Stimulated activated naive CD8-positive, alpha-beta T cell treated with anti-CD3 and anti-CD28 coated beads, Interleukin-15, amount 100 ng/mL, for 72 hours (primary cell): ENCODE measurements around the gene SCFD2.
"Not testable (repeated sequence)": the region's sequence is repeated elsewhere in the genome, so short reads cannot be mapped to it uniquely, and the experiment has no call there.

Experiments
- ATAC-seq: fragments of 150-1000 bp; cut with Tn5 transposase; 2 replicates; pipeline ENCODE4 v1.10.0; 2021; ENCODE audit warnings: mild to moderate bottlenecking, moderate library complexity
- DNase-seq, 2 donors: peaks; one replicate each; pipeline ENCODE4 v3.0.0; 2021 to 2022
- H3K27ac Mint-ChIP-seq, 2 donors: one replicate each; pipeline ENCODE4 v1.8.0; 2022; ENCODE audit warnings: mild to moderate bottlenecking in 2 of 2, mixed read lengths in 2 of 2, moderate library complexity in 2 of 2
- H3K27me3 Mint-ChIP-seq: one replicate; pipeline ENCODE4 v1.8.0; 2022; ENCODE audit warnings: mixed read lengths
- H3K4me1 Mint-ChIP-seq: one replicate; pipeline ENCODE4 v1.8.0; 2022; ENCODE audit warnings: mild to moderate bottlenecking, mixed read lengths
- H3K4me3 Mint-ChIP-seq, 2 donors: one replicate each; pipeline ENCODE4 v1.8.0; 2022; ENCODE audit warnings: mild to moderate bottlenecking in 2 of 2, mixed read lengths in 2 of 2, moderate library complexity in 1 of 2
- H3K9me3 Mint-ChIP-seq, 2 donors: one replicate each; pipeline ENCODE4 v1.8.0; 2022; ENCODE audit warnings: mixed read lengths in 2 of 2

The SCFD2 gene

GRCh38 chr4:53007024-53007423, 358.8 kb downstream of the SCFD2 start:
- H3K27ac Mint-ChIP-seq: peak overlapping the region in 1 of 2 donors; percentile 40
- ATAC-seq: no peak

GRCh38 chr4:53005808-53006207, 360.1 kb downstream of the SCFD2 start:
- H3K27me3 Mint-ChIP-seq: no peaks in the 10 kb centered on the region
- H3K27ac Mint-ChIP-seq: no peak overlapping the region
- peaks cover 5% of the 10 kb centered on the region for H3K4me1 Mint-ChIP-seq
- no peak overlapping the region for H3K4me3 Mint-ChIP-seq
- no peaks in the 10 kb centered on the region for H3K9me3 Mint-ChIP-seq
- DNase-seq: no peak
- ATAC-seq: no peak

More at GRCh38 chr4:53007024-53007423, 358.8 kb downstream of the SCFD2 start:
- DNase-seq: no peak
- Mint-ChIP-seq H3K27me3 (no peaks in the 10 kb centered on the region), H3K4me1 (peaks cover 16% of the 10 kb centered on the region), H3K9me3 (no peaks in the 10 kb centered on the region), H3K4me3 (no peak overlapping the region)

GRCh38 chr4:53005149-53005546, 360.7 kb downstream of the SCFD2 start:
- Mint-ChIP-seq H3K27me3 (no peaks in the 10 kb centered on the region), H3K4me1 (peaks cover 5% of the 10 kb centered on the region), H3K4me3 (no peak overlapping the region), H3K9me3 (no peaks in the 10 kb centered on the region), H3K27ac (no peak overlapping the region)
- ATAC-seq (no peak), DNase-seq (no peak)

DNA sequence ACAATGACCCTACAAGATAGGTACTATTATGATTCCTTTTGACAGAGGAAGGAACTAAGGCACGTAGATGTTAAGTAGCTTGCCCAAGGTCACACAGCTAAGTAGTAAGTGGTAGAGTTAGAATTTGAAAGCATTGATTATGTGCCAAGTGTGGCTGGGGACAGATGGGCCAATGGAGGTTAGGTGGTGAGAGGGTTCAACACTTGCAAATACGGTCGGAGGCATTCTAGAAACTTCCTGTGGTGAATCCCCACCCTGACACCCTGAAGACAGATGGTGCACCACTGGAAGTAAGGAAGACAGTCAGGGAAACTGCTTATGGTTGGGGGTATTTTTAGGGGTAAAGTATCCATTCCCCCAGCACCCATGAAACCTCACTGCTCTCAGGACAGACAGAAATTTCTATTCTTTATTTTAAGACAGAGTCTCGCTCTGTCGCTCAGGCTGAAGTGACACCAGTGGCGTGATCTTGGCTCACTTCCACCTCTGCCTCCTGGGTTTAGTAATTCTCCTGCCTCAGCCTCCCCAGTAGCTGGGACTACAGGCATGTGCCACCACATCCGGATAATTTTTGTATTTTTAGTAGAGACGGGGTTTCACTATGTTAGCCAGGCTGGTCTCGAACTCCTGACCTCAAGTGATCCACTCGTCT, 361.2 kb downstream of the SCFD2 start:
- Mint-ChIP-seq H3K27me3 (no peaks in the 10 kb centered on the region), H3K4me1 (peaks cover 1% of the 10 kb centered on the region), H3K27ac (no peak overlapping the region), H3K4me3 (no peak overlapping the region), H3K9me3 (no peaks in the 10 kb centered on the region)
- ATAC-seq (no peak), DNase-seq (no peak)

DNA sequence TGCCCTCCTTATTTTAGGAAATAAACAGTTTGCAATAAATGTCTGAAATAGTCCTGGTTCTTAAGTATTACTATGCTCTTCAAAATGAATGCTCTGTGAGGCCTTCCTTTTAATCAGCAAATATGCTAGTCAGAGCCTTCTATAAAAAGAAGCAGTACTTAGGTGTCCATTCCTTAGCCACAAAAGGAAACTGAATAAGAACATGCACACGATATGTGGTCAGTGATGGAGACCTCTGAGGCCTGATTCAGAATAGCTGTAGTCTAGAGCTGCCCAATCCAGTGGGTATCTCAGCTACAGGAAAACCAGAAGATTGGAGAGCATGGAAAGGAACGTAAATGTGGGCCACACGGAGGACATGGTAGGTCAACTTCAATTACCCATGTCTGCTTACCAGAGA, 361.9 kb downstream of the SCFD2 start:
- Mint-ChIP-seq H3K27me3 (no peaks in the 10 kb centered on the region), H3K4me1 (no peaks in the 10 kb centered on the region), H3K9me3 (no peaks in the 10 kb centered on the region), H3K27ac (no peak overlapping the region), H3K4me3 (no peak overlapping the region)
- DNase-seq (no peak), ATAC-seq (no peak)

GRCh38 chr4:53000560-53000959, 365.3 kb downstream of the SCFD2 start:
- Mint-ChIP-seq H3K4me1 (no peaks in the 10 kb centered on the region), H3K4me3 (no peak overlapping the region), H3K27me3 (no peaks in the 10 kb centered on the region), H3K27ac (no peak overlapping the region), H3K9me3 (no peaks in the 10 kb centered on the region)
- ATAC-seq (no peak), DNase-seq (no peak)

- Mint-ChIP-seq H3K4me1 (no peaks in the 10 kb centered on the region), H3K4me3 (no peak overlapping the region), H3K27me3 (no peaks in the 10 kb centered on the region), H3K9me3 (no peaks in the 10 kb centered on the region), H3K27ac (peak overlapping the region in 1 of 2 donors; percentile 31)
- no peak for DNase-seq
- no peak for ATAC-seq
Measured at GRCh38 chr4:52999626-53000025, 366.2 kb downstream of the SCFD2 start.

DNA sequence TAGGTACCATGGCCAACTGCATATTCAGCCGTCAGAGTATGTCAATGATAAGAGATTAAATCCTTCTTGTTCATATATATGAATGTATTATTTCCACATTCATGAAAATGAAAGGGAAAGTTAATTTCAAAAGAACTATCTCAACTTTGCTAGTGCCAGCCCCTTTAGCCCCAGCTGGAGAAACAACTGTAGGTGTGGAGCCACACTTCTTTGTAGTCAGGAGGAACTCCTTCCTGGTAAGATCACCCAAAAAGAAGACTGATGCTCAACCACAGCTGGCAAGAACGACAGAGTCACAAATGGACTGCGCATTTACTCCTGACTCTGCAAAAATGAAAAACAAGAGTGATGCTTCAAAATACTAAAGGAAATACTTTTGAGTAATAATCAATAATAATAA, 367.4 kb downstream of the SCFD2 start:
- no peaks in the 10 kb centered on the region for H3K4me1 Mint-ChIP-seq

DNA sequence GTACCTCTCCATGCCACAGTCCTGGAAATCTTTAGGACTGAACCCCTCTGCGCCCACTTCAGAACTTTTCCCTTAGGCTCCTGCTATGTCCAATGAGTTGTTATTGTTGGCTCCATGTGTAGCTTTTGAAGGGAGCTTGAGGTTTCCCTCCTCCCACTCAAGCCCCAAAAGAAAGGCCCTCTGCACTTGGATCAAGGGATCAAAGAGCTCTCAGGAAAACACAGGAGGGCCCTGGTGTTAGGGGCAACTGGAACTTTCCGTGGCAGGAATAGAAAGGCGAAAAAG, 368.8 kb downstream of the SCFD2 start:
- H3K27me3 Mint-ChIP-seq: no peaks in the 10 kb centered on the region
- no peak for DNase-seq
- ATAC-seq: no peak
- H3K9me3 Mint-ChIP-seq: no peaks in the 10 kb centered on the region
- H3K4me1 Mint-ChIP-seq: no peaks in the 10 kb centered on the region
- no peak overlapping the region for H3K4me3 Mint-ChIP-seq
- no peak overlapping the region for H3K27ac Mint-ChIP-seq

More for the DNA sequence above, 367.4 kb downstream of the SCFD2 start:
- Mint-ChIP-seq H3K27ac (no peak overlapping the region), H3K27me3 (no peaks in the 10 kb centered on the region), H3K9me3 (no peaks in the 10 kb centered on the region), H3K4me3 (no peak overlapping the region)
- no peak for DNase-seq
- ATAC-seq: no peak

- DNase-seq (no peak), ATAC-seq (no peak)
- Mint-ChIP-seq H3K9me3 (no peaks in the 10 kb centered on the region), H3K27ac (no peak overlapping the region), H3K4me3 (no peak overlapping the region), H3K27me3 (no peaks in the 10 kb centered on the region), H3K4me1 (no peaks in the 10 kb centered on the region)
Measured at GRCh38 chr4:52996261-52997131, 369.4 kb downstream of the SCFD2 start.

GRCh38 chr4:52995360-52996030, 370.4 kb downstream of the SCFD2 start:
- Mint-ChIP-seq H3K27ac (no peak overlapping the region), H3K4me1 (no peaks in the 10 kb centered on the region), H3K4me3 (no peak overlapping the region), H3K9me3 (no peaks in the 10 kb centered on the region), H3K27me3 (no peaks in the 10 kb centered on the region)
- DNase-seq (no peak), ATAC-seq (no peak)

DNA sequence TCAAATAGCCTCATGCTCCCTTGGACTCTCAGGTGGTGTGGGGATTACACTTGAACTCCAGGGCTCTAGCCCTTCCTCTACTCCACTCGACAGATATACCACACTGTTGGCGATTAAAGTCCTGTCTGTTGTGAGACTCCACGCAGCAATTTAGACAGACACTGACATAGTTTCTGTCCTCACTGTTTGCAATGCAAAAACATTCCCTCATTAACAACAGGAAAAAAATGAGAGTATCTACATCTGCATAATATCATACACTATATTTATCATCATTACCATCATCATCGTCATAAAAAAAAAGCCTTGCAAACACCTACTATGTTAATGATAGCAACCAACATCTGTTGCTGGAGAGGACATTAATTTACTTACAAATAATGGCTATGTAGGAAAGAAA, 371.3 kb downstream of the SCFD2 start:
- no peak for ATAC-seq
- H3K27me3 Mint-ChIP-seq: no peaks in the 10 kb centered on the region
- no peak overlapping the region for H3K4me3 Mint-ChIP-seq
- no peak overlapping the region for H3K27ac Mint-ChIP-seq
- no peaks in the 10 kb centered on the region for H3K9me3 Mint-ChIP-seq
- no peaks in the 10 kb centered on the region for H3K4me1 Mint-ChIP-seq
- DNase-seq: no peak

DNA sequence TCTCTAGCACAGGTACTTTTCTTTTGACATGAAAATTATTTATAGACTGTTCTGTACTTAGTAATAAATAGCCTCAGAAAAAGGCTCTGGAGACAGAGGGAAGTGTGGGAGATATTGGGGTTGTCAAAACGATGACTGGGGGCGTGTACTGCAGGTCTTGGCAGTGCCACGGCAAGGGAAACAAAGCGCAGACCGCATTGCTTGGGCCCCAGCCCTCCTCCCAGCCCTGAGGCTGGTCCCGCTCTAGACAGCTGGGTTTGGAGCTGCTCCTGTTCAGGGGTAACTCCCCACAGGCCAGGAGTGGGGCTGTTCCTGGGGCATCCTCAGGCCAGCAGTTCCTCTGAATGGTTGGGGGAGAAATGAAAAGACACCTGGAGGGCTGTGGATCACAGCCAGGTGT, 372.1 kb downstream of the SCFD2 start:
- DNase-seq: no peak
- Mint-ChIP-seq H3K27me3 (no peaks in the 10 kb centered on the region), H3K4me1 (no peaks in the 10 kb centered on the region), H3K27ac (no peak overlapping the region), H3K9me3 (no peaks in the 10 kb centered on the region), H3K4me3 (no peak overlapping the region)
- no peak for ATAC-seq

GRCh38 chr4:52992551-52992950, 373.3 kb downstream of the SCFD2 start:
- not testable (repeated sequence) for H3K9me3 Mint-ChIP-seq, H3K27ac Mint-ChIP-seq, ATAC-seq, H3K4me3 Mint-ChIP-seq, H3K4me1 Mint-ChIP-seq, DNase-seq, H3K27me3 Mint-ChIP-seq

DNA sequence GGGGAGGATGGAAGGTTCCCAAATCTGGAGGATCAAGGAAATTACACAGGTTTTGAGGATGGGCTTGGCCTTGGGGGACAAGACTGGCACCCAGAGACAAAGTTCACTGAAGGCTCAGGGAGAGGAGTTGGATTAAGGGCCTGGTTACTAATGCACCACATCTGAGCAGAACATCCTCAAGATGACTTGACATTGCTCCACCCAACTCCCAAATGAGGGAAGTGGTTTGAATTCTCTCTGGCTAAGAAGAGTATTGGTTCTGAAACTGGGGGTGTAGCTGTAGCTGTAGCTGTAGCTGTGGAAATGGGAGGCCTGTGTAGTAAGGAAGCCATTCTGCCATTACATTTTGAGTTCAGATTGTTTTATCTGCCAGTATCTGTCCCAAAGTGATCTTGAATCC, 374.4 kb downstream of the SCFD2 start:
- no peaks in the 10 kb centered on the region for H3K4me1 Mint-ChIP-seq
- H3K27ac Mint-ChIP-seq: peak overlapping the region in 1 of 2 donors; percentile 40
- H3K4me3 Mint-ChIP-seq: no peak overlapping the region
- no peak for DNase-seq
- H3K27me3 Mint-ChIP-seq: no peaks in the 10 kb centered on the region
- H3K9me3 Mint-ChIP-seq: no peaks in the 10 kb centered on the region
- no peak for ATAC-seq

GRCh38 chr4:52990706-52991105, 375.2 kb downstream of the SCFD2 start:
- no peak for DNase-seq
- ATAC-seq: no peak
- H3K4me3 Mint-ChIP-seq: no peak overlapping the region
- H3K4me1 Mint-ChIP-seq: no peaks in the 10 kb centered on the region
- H3K9me3 Mint-ChIP-seq: no peaks in the 10 kb centered on the region
- H3K27ac Mint-ChIP-seq: no peak overlapping the region
- H3K27me3 Mint-ChIP-seq: no peaks in the 10 kb centered on the region
